ENCODE measurements around the gene PCDH8. TPM values are rescaled to one million over a fixed set of nuclear protein-coding genes. Genes with fewer than 3 reads are reported as not detected.

Gene PCDH8
- total RNA-seq, 1 experiment from 2014 or later = not detected

Other genes starting within 250 kb of the PCDH8 start
- 0.49 and 0.91 TPM in 2 replicates for gene HNRNPA1L2, start 206.2 kb downstream of the PCDH8 start, total RNA-seq (2014; rRNA removed; shearing (Covaris generic); ENCODE audit: low replicate concordance)
- 16.9 and 27.0 TPM in 2 replicates for gene SUGT1, start 195.8 kb downstream of the PCDH8 start, total RNA-seq (2014; rRNA removed; shearing (Covaris generic); ENCODE audit: low replicate concordance)
- gene CNMD, start 108.8 kb downstream of the PCDH8 start, total RNA-seq (2014; rRNA removed; shearing (Covaris generic); ENCODE audit: low replicate concordance) = not detected in 2 replicates
- not detected in 2 replicates for gene OLFM4, start 180.2 kb upstream of the PCDH8 start, total RNA-seq (2014; rRNA removed; shearing (Covaris generic); ENCODE audit: low replicate concordance)

All from Caki2 (cell line).